Astrocyte (in vitro differentiated cells and primary cell): Measurements from ENCODE around the gene DGKB.

ENCODE experiments used
- CTCF ChIP-seq: IDR thresholded peaks from 2 replicates; pipeline ENCODE4 v1.5.1; 2011; ENCODE audit warnings: low read depth, mild to moderate bottlenecking, inconsistent platforms, low read length, moderate library complexity; ENCODE audit not compliant: insufficient read depth
- EZH2 ChIP-seq: IDR thresholded peaks from 2 replicates; pipeline ENCODE4 v1.6.1; 2012; ENCODE audit warnings: mild to moderate bottlenecking, low read length, inconsistent platforms; ENCODE audit not compliant: insufficient read depth

DNA sequence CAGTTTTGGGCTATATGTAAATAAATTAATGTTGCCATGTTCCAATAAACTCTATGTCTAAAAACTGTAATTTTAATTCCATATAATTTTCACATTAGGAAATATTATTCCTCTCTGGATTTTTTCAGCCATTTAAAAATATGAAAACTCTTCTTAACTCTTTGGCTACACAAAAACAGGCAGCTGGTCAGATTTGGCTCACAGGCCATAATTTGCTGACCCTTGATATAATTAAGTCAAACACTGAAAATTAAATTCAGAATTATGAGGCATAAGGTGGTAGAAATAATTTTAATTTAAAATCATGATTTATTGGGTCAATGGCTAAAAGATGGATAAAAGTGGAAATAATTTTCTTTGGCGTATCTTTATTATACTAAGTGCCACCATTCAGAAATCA lies 746.1 kb downstream of the DGKB start:
- TF ChIP-seq CTCF = no peak
- TF ChIP-seq EZH2 = no peak
